ENCODE data around the gene BHLHE40. TPM values are rescaled to one million over a fixed set of nuclear protein-coding genes. Genes with fewer than 3 reads are reported as not detected.
A peak's percentile ranks its signal among the peaks of the same experiment; 100 is the strongest.

Gene BHLHE40
- total and polyA plus RNA-seq, 2 of the 4 experiments (the other 2 are of a cell fraction), result 22.8 to 31.8 TPM

DNA sequence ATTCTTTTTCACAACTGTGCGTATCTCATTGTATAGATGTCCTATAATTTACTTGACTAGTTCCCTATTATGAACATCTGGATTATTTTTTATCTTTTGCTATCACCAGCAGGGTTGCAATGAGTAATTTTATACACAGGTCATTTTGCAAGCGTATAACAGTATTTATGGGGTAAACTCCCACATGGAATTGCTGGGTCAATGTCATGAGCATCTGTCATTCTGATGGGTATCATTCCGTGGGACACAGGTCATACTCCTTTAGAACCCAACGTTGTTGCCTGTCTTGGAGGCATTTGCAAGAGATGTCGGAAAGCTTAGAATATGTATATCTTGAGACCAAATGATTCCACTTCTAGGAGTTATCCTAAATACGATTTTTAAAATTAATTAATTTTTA, 12.9 kb downstream of the BHLHE40 start:
- Histone ChIP-seq H2BK5ac (ENCODE audit: low read depth, low read length, poor library complexity, severe bottlenecking) (no peak overlapping the region), H2BK20ac (ENCODE audit: low read depth, low read length) (no peak overlapping the region), H3K23ac (ENCODE audit: low read depth, low read length) (no peak overlapping the region), H3K9me1 (ENCODE audit: insufficient read depth, low read length) (peaks cover 22% of the 10 kb centered on the region), H2BK120ac (ENCODE audit: low read depth, low read length) (no peak overlapping the region), H3K9me3 (ENCODE audit: control insufficient read depth, insufficient read depth, low read length) (no peaks in the 10 kb centered on the region), H4K5ac (ENCODE audit: low read depth, low read length) (no peak overlapping the region), H3K27ac (ENCODE audit: insufficient read depth, low read length) (no peak overlapping the region), H4K91ac (ENCODE audit: insufficient read depth, low read depth, low read length) (0 out of 2 replicates have a peak overlapping the region, but pooled peaks have one; percentile 33), H3K18ac (ENCODE audit: low read depth, low read length) (no peak overlapping the region), H2AK5ac (ENCODE audit: low read depth, low read length) (no peak overlapping the region), H3K27me3 (ENCODE audit: control insufficient read depth, insufficient read depth, low read length) (no peaks in the 10 kb centered on the region), H3K56ac (ENCODE audit: extremely low read depth, insufficient read depth, low read length) (no peak overlapping the region), H3K36me3 (ENCODE audit: control insufficient read depth, insufficient read depth, low read length) (no peaks in the 10 kb centered on the region), H3K4me2 (ENCODE audit: low read depth, low read length) (no peak overlapping the region), H3K9ac (ENCODE audit: low read depth, low read length) (no peak overlapping the region), H4K20me1 (ENCODE audit: insufficient read depth, low read length) (no peaks in the 10 kb centered on the region; the same call in 1 of the 2 replicates), H2AFZ (replicated peaks; ENCODE audit: low read length, poor library complexity) (no peak overlapping the region), H3K4me3 (ENCODE audit: insufficient read depth, low read depth, low read length) (no peak overlapping the region), H2BK15ac (ENCODE audit: low read depth, low read length) (0 out of 3 replicates have a peak overlapping the region, but pooled peaks have one; percentile 59), H4K8ac (ENCODE audit: low read depth in 2 of 2, low read length in 2 of 2) (no peak overlapping the region), H2AK9ac (replicated peaks; ENCODE audit: low read depth, low read length, poor library complexity) (no peak overlapping the region), H3K4me1 (ENCODE audit: control insufficient read depth, insufficient read depth, low read length) (peaks cover 20% of the 10 kb centered on the region), H3K79me1 (ENCODE audit: low read depth in 1 of 2, low read length in 2 of 2) (no peaks in the 10 kb centered on the region), H3K14ac (replicated peaks; ENCODE audit: low read depth, low read length) (no peak overlapping the region), H3K4ac (ENCODE audit: low read depth, low read length) (no peak overlapping the region)
- DNase-seq, result no peak
- WGBS, 2 experiments (ENCODE audit: extremely low coverage in 2 of 2, insufficient read length in 1 of 2), result no CpG with 5 or more reads among the region's 6 CpGs
- intact Hi-C loops (cut with micrococcal nuclease), result no loop called here
- dilution Hi-C loops (cut with HindIII; ENCODE audit: low sequenced_read_pairs, unreplicated experiment), result no loop called here
- no peak for TF ChIP-seq MAFK (IDR thresholded peaks at IDR 0.05; ENCODE audit: low read depth, low read length)
- TF ChIP-seq BHLHE40 (IDR thresholded peaks at IDR 0.05; ENCODE audit: low read depth, low read length), result no peak
- no peak for TF ChIP-seq FOS (IDR thresholded peaks at IDR 0.05; ENCODE audit: low read depth, low read length)
- TF ChIP-seq, protein P1, sequence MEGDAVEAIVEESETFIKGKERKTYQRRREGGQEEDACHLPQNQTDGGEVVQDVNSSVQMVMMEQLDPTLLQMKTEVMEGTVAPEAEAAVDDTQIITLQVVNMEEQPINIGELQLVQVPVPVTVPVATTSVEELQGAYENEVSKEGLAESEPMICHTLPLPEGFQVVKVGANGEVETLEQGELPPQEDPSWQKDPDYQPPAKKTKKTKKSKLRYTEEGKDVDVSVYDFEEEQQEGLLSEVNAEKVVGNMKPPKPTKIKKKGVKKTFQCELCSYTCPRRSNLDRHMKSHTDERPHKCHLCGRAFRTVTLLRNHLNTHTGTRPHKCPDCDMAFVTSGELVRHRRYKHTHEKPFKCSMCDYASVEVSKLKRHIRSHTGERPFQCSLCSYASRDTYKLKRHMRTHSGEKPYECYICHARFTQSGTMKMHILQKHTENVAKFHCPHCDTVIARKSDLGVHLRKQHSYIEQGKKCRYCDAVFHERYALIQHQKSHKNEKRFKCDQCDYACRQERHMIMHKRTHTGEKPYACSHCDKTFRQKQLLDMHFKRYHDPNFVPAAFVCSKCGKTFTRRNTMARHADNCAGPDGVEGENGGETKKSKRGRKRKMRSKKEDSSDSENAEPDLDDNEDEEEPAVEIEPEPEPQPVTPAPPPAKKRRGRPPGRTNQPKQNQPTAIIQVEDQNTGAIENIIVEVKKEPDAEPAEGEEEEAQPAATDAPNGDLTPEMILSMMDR (conservative IDR thresholded peaks at IDR 0.05; ENCODE audit: low read depth, low read length), result no peak
- TF ChIP-seq, protein P2, sequence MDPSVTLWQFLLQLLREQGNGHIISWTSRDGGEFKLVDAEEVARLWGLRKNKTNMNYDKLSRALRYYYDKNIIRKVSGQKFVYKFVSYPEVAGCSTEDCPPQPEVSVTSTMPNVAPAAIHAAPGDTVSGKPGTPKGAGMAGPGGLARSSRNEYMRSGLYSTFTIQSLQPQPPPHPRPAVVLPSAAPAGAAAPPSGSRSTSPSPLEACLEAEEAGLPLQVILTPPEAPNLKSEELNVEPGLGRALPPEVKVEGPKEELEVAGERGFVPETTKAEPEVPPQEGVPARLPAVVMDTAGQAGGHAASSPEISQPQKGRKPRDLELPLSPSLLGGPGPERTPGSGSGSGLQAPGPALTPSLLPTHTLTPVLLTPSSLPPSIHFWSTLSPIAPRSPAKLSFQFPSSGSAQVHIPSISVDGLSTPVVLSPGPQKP (IDR thresholded peaks at IDR 0.05; ENCODE audit: borderline replicate concordance, low read depth, low read length), result no peak
- TF ChIP-seq MXI1 (IDR thresholded peaks at IDR 0.05; ENCODE audit: borderline replicate concordance, low read depth, low read length), result no peak
- TF ChIP-seq MAZ (IDR thresholded peaks at IDR 0.05; ENCODE audit: borderline replicate concordance, low read depth, low read length), result no peak
- in situ Hi-C loops (cut with MboI; ENCODE audit: low sequenced_read_pairs), result no loop called here
- POLR2A ChIA-PET (ENCODE audit: unreplicated experiment), result no interaction called here
- CTCF ChIA-PET, result no interaction called here
- BruUV-seq (replicated peaks), result no TSS peak
- no peak for ATAC-seq (ENCODE audit: low read depth)

Measured in IMR-90 (cell line).